Adrenal gland (tissue), 5 donors: ENCODE data around the gene DUSP1.

Source experiments
- CTCF ChIP-seq, 6 experiments: fragments of 450-650 bp in 4 of 6; fragments of 200-600 bp in 2 of 6; sonication (generic) in 1 of 6; IDR thresholded peaks; 1 replicate in 5 of 6; 2 replicates in 1 of 6; pipeline versions ENCODE4 v1.5.1 to v1.8.0; 2016 to 2021; ENCODE audit warnings: antibody characterized with exemption in 6 of 6, mild to moderate bottlenecking in 2 of 6, moderate library complexity in 1 of 6
- POLR2A ChIP-seq, 2 donors: fragments of 450-650 bp; IDR thresholded peaks; one replicate each; pipeline ENCODE4 v1.6.1; 2017; ENCODE audit warnings: antibody characterized with exemption in 2 of 2, mild to moderate bottlenecking in 2 of 2, moderate library complexity in 1 of 2
- donor health status: DM: no; HTN: no; CAD: no.

GRCh38 chr5:172768098-172768572, 2.9 kb downstream of the DUSP1 start:
- TF ChIP-seq CTCF (IDR thresholded peaks at IDR 0.05) (no peak), POLR2A (IDR thresholded peaks at IDR 0.05) (peak in 1 of 2 donors; percentile 57)
